ENCODE data around the gene KIAA0408. TPM values are rescaled to one million over a fixed set of nuclear protein-coding genes. Genes with fewer than 3 reads are reported as not detected.

KIAA0408 gene
- total RNA-seq, 2 donors from 2014 or later, result 0.64 to 0.84 TPM

GRCh38 chr6:127451388-127451787, 7.8 kb downstream of the KIAA0408 start:
- Histone ChIP-seq H3K36me3 (ENCODE audit: control insufficient read depth, insufficient read depth, low read length) (no peaks in the 10 kb centered on the region), H3K4me1 (ENCODE audit: control insufficient read depth, insufficient read depth, low read length) (no peaks in the 10 kb centered on the region), H3K4me3 (ENCODE audit: low read length) (no peak overlapping the region), H3K27ac (ENCODE audit: low read depth, low read length) (no peak overlapping the region), H3K27me3 (ENCODE audit: control insufficient read depth, insufficient read depth, low read length, poor library complexity, severe bottlenecking) (no peaks in the 10 kb centered on the region), H3K9ac (ENCODE audit: extremely low read depth, low read length, poor library complexity, severe bottlenecking) (no peak overlapping the region), H3K9me3 (ENCODE audit: control insufficient read depth, low read length) (no peaks in the 10 kb centered on the region)
- no peak for TF ChIP-seq CTCF (conservative IDR thresholded peaks at IDR 0.05)
- Mint-ChIP-seq H3K27ac (no peak overlapping the region), H3K9me3 (no peaks in the 10 kb centered on the region), H3K4me3 (no peak overlapping the region), H3K27me3 (ENCODE audit: insufficient read depth) (no peaks in the 10 kb centered on the region), H3K36me3 (ENCODE audit: low read depth) (no peaks in the 10 kb centered on the region), H3K4me1 (peaks cover 8% of the 10 kb centered on the region)
- 91 to 100% methylated on average over 3 of the region's 3 CpGs for WGBS, 2 experiments (ENCODE audit: insufficient coverage in 1 of 2, insufficient read length in 1 of 2)
- DNase-seq, result no peak

GRCh38 chr6:127447780-127448179, 11.4 kb downstream of the KIAA0408 start:
- Histone ChIP-seq H3K36me3 (ENCODE audit: control insufficient read depth, insufficient read depth, low read length) (no peaks in the 10 kb centered on the region), H3K4me1 (ENCODE audit: control insufficient read depth, insufficient read depth, low read length) (no peaks in the 10 kb centered on the region), H3K9ac (ENCODE audit: extremely low read depth, low read length, poor library complexity, severe bottlenecking) (no peak overlapping the region), H3K4me3 (ENCODE audit: low read length) (no peak overlapping the region), H3K27ac (ENCODE audit: low read depth, low read length) (no peak overlapping the region), H3K9me3 (ENCODE audit: control insufficient read depth, low read length) (no peaks in the 10 kb centered on the region), H3K27me3 (ENCODE audit: control insufficient read depth, insufficient read depth, low read length, poor library complexity, severe bottlenecking) (no peaks in the 10 kb centered on the region)
- Mint-ChIP-seq H3K4me3 (no peak overlapping the region), H3K4me1 (peaks cover 8% of the 10 kb centered on the region), H3K27me3 (ENCODE audit: insufficient read depth) (no peaks in the 10 kb centered on the region), H3K9me3 (no peaks in the 10 kb centered on the region), H3K27ac (no peak overlapping the region), H3K36me3 (ENCODE audit: low read depth) (no peaks in the 10 kb centered on the region)
- no peak for TF ChIP-seq CTCF (conservative IDR thresholded peaks at IDR 0.05)
- no peak for DNase-seq

- 95 to 97% methylated on average over 6 to 7 of the region's 7 CpGs for WGBS, 2 experiments (ENCODE audit: insufficient coverage in 1 of 2, insufficient read length in 1 of 2)
- Histone ChIP-seq H3K27ac (ENCODE audit: low read depth, low read length) (no peak overlapping the region), H3K9ac (ENCODE audit: extremely low read depth, low read length, poor library complexity, severe bottlenecking) (no peak overlapping the region), H3K4me3 (ENCODE audit: low read length) (no peak overlapping the region), H3K27me3 (ENCODE audit: control insufficient read depth, insufficient read depth, low read length, poor library complexity, severe bottlenecking) (no peaks in the 10 kb centered on the region), H3K4me1 (ENCODE audit: control insufficient read depth, insufficient read depth, low read length) (no peaks in the 10 kb centered on the region), H3K36me3 (ENCODE audit: control insufficient read depth, insufficient read depth, low read length) (no peaks in the 10 kb centered on the region), H3K9me3 (ENCODE audit: control insufficient read depth, low read length) (no peaks in the 10 kb centered on the region)
- Mint-ChIP-seq H3K9me3 (no peaks in the 10 kb centered on the region), H3K36me3 (ENCODE audit: low read depth) (no peaks in the 10 kb centered on the region), H3K27ac (no peak overlapping the region), H3K27me3 (ENCODE audit: insufficient read depth) (no peaks in the 10 kb centered on the region), H3K4me1 (peaks cover 8% of the 10 kb centered on the region), H3K4me3 (no peak overlapping the region)
- no peak for TF ChIP-seq CTCF (conservative IDR thresholded peaks at IDR 0.05)
- DNase-seq, result no peak
Observed at GRCh38 chr6:127446356-127446755, 12.8 kb downstream of the KIAA0408 start.
